Adipose tissue (tissue), 3 donors: ENCODE results near the gene HELZ2. TPM values are rescaled to one million over a fixed set of nuclear protein-coding genes. Genes with fewer than 3 reads are reported as not detected.
"Not testable (repeated sequence)": the region's sequence is repeated elsewhere in the genome, so short reads cannot be mapped to it uniquely, and the experiment has no call there.

Experiments used
- H3K27ac ChIP-seq: one replicate; pipeline ENCODE4 v1.5.1; 2013; ENCODE audit warnings: low read depth, low read length
- WGBS, 3 donors: extraction: QIAGEN DNeasy Blood & Tissue Kit; methylation state at CpG; one replicate each; pipeline ENCODE4 v1.1.7; 2013; 5-methylcytosine and 5-hydroxymethylcytosine counted together
- polyA plus RNA-seq, 3 donors: library from polyadenylated mRNA; stranded (reverse); fragments of 200-250 nt; gene quantifications; one replicate each; pipeline ENCODE4 v1.2.3, GENCODE V29; 2013
- donor health status: healthy with polysubstance abuse.
- donor health status: Bipolar disorder and iron deficiency.
- donor health status: healthy.

Gene HELZ2
- polyA plus RNA-seq, 3 donors, result 11.3 to 22.0 (median 13.3) TPM

DNA sequence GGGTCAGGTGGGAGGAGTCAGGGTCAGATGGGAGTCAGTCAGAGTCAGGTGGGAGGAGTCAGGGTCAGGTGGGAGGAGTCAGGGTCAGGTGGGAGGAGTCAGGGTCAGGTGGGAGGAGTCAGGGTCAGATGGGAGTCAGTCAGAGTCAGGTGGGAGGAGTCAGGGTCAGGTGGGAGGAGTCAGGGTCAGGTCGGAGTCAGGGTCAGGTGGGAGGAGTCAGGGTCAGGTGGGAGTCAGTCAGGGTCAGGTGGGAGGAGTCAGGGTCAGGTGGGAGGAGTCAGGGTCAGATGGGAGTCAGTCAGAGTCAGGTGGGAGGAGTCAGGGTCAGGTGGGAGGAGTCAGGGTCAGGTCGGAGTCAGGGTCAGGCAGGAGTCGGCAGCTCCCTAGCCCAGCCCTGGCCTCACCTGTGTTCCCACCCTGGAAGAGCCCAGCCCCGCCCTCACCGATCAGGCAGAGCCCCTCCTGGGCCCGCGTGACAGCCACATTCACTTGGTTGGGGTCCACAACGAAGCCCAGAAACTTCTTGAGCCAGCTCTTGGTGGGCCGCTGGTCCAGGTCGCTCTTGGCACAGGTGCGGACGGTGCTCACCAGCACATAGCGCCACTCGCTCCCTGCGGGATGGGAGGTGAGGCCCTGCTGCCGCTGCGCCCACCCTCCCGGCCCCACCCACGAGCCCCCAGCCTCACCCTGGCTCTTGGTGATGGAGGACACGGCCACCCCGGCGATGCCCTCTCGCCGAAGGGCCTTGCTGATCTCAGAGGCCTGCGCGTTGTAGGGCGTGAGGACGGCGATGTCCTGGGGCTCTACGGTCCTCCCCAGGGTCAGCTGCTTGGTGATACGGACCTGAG lies 14.3 kb downstream of the HELZ2 start:
- H3K27ac ChIP-seq, result not testable (repeated sequence)
- 94 to 96% (median 95%) methylated on average over 20 to 30 of the region's 31 CpGs for WGBS, 3 donors

DNA sequence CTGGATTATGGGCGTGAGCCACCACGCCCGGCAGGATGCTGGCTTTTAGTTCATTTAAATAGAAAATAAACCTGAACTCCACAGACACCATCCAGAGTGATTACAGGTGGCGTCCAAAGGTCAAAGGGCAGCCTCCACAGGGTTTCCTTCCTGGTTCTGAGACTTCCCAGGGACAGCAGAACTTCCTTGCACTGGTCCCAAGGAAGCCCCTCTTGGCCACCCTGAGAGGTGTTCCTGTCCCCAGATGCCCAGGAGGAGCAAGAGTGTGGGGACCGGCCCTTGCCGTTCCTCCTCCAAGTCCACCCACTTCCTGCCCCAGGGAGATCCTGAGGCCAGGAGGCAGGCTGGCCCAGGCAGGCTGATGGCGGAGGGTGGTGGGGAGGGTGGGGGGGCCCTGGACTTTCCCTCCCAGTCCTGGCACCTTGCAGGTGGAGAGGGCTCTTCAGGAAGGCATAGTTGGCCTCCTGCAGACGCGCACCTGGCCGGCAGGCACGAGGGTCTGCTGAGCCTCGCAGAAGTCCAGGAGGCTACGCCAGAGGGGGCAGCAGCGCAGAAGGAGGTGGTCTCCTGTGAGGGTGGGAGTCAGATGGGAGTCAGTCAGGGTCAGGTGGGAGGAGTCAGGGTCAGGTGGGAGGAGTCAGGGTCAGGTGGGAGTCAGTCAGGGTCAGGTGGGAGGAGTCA lies 15.1 kb downstream of the HELZ2 start:
- WGBS, 3 donors, result 89 to 94% (median 94%) methylated on average over 14 of the region's 14 CpGs

DNA sequence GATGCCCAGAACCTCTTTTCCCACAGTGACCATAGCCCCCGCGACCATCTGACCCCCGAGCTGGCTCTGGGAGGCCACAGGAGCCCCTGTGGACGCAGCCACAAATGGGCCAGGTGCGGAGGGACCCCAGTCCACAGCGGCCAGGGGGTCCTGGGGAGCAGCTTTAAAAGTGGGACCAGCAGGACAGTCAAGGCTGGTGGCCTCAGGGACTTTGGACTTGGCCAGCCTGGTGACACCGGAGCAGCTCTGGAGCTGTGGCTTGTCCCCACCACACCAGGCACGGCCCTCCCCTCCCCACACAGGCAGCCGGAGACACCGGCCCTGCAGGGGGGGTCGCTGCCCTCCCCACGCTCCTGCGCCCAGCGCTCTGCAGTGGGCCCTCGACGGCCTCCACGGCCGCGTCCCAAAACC lies 16.6 kb downstream of the HELZ2 start:
- 88 to 92% (median 91%) methylated on average over 18 to 19 of the region's 19 CpGs for WGBS, 3 donors
- H3K27ac ChIP-seq, result no peak overlapping the region

More for the DNA sequence above, 15.1 kb downstream of the HELZ2 start:
- H3K27ac ChIP-seq, result no peak overlapping the region

DNA sequence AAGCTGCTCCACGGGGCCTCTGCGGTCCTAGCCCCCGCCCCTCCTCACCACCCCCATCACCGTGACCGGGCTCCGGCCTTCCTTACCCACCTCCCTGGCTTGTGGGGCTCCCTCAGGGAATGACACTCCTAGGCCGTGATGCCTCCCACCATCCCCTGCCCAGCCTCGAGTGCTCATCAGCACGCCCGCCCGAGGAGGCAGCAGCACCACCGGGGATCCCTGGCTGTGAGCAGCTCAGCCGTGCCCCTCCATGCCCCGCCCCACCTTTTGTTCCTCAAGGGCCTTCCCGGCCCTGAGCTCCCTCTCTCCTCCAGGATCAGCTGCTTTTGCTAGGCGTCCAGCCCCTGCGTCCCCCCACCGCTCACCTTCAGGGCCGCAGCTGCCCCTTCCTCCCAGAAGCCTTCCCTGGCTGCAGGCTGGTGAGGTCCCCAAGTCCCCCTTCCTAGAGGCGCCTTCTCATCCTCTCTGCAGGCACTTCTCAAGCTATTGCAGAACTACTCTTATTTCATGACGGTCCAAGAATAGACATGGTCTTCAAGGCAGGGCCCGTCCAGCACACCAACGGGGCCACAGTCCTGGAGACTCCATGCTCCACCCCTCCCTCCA lies 17.1 kb downstream of the HELZ2 start:
- H3K27ac ChIP-seq, result no peak overlapping the region

DNA sequence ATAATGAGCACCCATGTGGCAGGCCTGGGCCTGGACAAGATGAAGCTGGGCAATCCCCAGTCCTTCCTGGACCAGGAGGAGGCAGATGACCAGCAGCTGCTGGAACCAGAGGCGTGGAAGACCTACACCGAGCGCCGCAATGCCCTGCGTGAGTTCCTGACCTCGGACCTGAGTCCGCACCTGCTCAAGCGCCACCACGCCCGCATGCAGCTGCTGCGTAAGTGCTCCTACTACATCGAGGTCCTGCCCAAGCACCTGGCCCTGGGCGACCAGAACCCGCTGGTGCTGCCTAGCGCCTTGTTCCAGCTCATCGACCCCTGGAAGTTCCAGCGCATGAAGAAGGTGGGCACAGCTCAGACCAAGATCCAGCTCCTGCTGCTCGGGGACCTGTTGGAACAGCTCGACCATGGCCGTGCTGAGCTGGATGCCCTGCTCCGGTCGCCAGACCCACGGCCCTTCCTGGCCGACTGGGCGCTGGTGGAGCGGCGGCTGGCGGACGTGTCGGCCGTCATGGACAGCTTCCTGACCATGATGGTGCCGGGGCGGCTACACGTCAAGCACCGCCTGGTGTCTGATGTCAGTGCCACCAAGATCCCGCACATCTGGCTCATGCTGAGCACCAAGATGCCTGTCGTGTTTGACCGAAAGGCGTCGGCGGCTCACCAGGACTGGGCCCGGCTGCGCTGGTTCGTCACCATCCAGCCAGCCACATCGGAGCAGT lies 18.2 kb downstream of the HELZ2 start:
- 94 to 96% (median 95%) methylated on average over 45 of the region's 45 CpGs for WGBS, 3 donors
- H3K27ac ChIP-seq, result no peak overlapping the region

More for the DNA sequence above, 17.1 kb downstream of the HELZ2 start:
- 70 to 86% (median 78%) methylated on average over 17 to 23 of the region's 23 CpGs for WGBS, 3 donors

DNA sequence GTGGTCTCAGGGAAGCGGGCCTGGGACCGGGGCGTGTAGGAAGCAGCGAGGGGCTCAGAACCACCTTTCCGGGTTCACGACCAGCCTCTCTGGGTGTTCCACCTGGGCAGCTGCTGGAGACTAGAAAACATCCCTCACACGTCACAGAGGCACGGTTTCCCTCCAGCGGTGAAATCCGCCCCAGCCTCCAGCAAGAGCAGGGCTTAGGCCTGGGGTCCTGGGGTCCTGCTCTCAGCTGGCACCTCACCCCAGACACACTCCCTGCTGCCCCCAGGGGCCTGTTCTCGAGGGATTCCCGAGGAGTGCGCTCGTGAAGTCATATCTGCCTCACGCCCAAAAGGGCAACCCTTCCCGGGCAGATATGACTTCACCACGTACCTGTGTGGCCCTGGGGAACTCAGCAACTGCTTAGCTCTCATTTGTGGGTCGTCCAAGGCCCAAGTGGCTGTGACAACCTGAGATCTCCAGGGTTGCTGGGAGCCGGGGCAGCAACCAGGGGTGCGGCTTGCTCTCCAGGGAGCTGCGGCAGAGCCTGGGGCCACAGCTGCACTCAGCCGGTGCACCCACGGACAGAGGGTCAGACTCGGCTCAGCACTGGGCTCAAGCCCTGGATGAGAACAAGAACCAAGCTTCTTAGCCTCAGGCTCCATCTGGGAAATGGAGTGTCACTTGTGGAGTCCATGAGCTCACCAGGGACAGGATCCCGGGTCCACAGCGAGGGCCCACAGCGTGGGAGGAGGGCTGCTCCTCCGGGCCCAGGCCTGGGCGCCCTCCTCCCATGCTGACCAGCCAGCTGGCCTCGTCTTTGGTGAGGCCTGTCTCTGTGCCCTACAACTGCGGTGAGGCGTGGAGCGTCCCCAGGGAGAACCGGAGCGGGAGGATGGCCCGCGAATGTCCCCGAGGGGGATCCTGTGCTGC lies 19.4 kb downstream of the HELZ2 start:
- no peak overlapping the region for H3K27ac ChIP-seq
- WGBS, 3 donors, result 73 to 77% (median 74%) methylated on average over 36 to 38 of the region's 38 CpGs

DNA sequence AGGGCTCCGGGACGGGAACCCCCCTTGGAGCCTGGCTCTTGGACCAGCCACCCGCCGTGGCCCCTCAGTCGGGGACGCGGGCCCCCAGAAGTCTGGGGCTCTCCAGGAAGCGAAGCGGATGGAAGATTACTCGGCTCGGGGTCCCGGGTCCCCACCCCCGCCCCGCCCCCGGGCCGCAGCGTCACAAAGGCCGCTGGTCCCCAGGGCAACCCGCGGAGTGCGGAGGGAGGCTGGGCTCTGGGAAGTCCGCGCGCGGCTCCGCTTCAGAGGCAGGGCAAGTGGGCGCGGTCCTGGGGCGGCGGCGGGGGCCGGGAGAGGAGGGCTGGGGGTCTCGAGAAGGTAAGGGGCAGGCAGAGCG lies 20.1 kb downstream of the HELZ2 start, which contains the start of gene FNDC11:
FNDC11 (plus strand) TSS at position 227 of the 358 bp plus-strand sequence. CDS start 1,505 bp downstream, outside the sequence.
- 0 to 4% (median 2%) methylated on average over 24 to 34 of the region's 34 CpGs for WGBS, 3 donors
- H3K27ac ChIP-seq, result no peak within 1 kb of the TSS

DNA sequence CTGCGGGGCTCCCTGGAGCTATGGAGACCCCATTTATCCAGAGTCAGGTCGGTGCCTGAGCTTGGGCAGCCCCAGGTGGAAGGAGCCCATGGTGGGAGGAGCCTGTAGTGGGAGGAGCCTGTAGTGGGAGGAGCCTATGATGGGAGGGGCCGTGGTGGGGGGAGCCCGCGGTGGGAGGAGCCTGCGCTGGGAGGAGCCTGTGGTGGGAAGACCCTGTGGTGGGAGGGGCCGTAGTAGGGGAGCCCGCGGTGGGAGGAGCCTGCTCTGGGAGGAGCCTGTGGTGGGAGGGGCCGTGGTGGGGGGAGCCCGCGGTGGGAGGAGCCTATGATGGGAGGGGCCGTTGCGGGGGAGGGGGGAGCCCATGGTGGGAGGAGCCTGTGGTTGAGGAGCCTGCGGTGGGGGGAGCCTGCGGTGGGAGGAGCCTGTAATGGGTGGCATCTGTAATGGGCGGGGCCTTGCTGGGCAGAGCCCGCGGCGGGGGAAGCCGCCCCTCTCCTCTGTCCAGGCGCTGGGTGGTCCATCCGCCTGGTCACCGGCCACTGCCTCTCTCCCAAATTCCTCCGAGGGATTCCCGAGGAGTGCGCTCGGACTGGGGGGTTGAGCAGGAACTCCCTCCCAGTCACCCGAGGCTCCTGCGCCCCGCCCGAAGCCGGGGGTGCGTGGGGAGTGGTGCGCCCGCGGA lies 20.6 kb downstream of the HELZ2 start:
- H3K27ac ChIP-seq, result no peak overlapping the region
- WGBS, 3 donors, result 2 to 3% (median 3%) methylated on average over 25 to 36 of the region's 37 CpGs

DNA sequence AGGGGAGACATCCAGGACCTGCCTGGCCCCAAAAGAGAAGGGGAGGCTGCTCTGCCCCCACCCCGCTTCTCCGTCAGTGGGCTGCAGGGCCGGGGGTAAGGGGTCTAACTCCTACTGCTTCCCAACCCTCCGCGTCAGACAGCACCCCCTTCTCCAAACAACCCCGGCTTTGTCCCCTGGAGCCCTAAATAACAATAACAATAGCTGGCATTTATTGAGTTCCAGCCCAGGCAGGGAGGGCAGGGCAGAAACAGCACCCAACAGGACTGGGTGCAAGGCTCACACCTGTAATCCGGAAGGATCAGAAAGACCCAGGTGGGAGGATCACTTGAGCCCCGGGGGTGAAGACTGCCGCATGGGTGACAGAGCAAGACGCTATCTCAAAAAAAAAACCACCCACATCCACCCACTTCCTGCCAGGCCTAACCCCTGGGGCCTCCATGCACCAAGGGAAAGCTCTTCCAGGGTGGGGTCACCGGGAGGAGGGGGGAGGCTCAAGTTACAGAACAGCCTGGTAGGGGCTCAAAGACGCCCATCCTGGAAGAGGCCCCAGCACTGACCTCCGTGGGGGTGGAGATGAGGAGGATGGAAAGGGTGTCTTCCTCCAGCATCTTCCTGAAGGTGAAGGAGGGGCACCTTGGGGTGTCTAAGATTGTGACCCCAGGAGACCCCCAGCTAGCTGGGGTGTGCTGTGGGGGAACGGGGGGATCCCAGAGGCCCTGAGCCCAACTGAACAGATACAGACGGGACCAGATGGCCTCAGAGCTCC lies 21.4 kb downstream of the HELZ2 start:
- WGBS, 3 donors, result 33 to 51% (median 34%) methylated on average over 15 of the region's 15 CpGs
- no peak overlapping the region for H3K27ac ChIP-seq

DNA sequence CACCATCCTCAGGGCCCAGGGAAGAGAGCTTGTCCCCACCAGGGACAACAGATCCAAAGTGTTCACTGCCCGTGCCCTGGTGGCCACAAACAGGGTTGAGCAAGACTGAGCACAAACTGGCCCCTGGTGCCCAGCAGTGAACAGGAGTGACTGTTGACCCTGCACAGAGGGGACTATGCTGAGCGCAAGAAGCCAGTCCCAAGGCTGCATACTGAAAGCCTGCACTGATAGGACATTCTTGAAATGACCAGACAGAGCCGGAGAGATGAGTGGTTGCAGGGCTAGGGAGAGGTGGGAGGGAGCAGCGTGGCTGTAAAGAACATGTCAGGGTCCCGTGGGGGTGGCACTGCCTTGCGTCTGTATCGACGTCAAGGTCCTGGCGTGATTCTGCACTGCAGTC lies 23.0 kb downstream of the HELZ2 start:
- no peak overlapping the region for H3K27ac ChIP-seq
- 50 to 52% (median 51%) methylated on average over 9 of the region's 9 CpGs for WGBS, 3 donors

DNA sequence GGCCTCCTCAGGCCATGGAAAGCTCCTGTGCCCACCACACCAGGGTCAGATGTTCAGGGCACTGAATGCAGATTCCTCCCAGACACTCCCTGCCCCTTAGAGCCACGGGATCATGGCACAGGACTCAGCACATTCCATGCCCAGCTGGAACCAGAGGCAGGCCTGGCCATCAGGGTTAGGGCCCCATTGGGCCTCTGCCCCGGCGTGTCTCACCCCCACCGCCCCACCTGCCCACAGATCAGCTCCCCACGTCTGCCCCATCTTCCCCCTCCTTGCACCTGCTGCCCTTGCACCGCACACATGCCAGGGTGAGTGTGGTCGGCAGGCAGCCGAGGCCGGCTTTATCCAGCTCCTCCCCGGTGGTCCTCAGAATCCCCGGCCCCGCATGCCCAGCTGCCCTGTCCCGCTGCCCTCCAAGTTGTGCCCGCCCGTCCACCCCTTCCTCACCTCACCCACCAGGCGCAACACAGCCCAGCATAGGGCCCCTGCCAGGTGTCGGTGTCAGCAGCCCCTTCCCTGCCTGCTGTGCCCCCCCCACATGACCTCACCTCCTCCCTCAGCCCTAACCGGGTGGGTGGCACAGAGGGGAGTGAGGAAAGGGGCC lies 24.3 kb downstream of the HELZ2 start:
- WGBS, 3 donors, result 75 to 86% (median 83%) methylated on average over 18 of the region's 18 CpGs
- no peak overlapping the region for H3K27ac ChIP-seq

DNA sequence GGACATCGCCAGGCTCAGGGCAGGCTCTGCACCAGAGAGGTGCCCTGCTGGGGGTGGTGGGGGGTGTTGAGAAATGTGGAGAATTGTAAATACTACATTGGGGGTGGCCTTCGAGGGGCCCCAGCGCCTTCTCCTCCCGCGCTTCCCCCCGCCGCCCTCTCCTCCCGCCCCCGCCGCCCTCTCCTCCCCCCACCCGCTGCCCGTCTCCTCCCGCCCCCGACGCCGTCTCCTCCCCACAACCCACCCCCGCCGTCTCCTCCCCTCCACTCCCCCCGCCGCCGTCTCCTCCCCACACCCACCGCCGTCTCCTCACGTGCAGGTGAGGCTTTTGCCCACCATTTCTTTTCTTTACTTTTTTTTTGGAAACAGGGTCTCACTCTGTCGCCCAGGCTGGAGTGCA lies 25.0 kb downstream of the HELZ2 start:
- 28 to 29% (median 28%) methylated on average over 8 to 18 of the region's 25 CpGs for WGBS, 3 donors

DNA sequence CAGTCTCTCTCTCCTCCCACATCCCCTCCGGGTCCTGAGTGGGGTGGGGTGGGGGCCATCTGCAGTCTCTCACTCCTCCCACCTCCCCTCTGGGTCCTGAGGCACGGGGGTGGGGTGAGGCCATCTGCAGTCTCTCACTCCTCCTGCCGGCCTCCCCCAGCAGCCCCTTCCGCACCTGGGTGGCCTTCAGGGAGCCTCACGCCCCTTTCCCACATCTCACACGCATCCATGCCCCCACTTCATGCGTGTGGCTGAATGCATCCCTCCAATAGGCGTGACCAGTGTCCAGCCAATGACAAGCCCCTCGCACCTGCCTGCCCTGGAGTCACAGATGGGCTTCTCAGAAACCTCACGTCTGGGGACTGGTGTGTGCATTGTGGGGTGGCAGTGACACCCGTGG lies 25.5 kb downstream of the HELZ2 start:
- no peak overlapping the region for H3K27ac ChIP-seq
- 25 to 46% (median 39%) methylated on average over 11 of the region's 11 CpGs for WGBS, 3 donors

More for the DNA sequence above, 25.0 kb downstream of the HELZ2 start:
- H3K27ac ChIP-seq, result no peak overlapping the region

DNA sequence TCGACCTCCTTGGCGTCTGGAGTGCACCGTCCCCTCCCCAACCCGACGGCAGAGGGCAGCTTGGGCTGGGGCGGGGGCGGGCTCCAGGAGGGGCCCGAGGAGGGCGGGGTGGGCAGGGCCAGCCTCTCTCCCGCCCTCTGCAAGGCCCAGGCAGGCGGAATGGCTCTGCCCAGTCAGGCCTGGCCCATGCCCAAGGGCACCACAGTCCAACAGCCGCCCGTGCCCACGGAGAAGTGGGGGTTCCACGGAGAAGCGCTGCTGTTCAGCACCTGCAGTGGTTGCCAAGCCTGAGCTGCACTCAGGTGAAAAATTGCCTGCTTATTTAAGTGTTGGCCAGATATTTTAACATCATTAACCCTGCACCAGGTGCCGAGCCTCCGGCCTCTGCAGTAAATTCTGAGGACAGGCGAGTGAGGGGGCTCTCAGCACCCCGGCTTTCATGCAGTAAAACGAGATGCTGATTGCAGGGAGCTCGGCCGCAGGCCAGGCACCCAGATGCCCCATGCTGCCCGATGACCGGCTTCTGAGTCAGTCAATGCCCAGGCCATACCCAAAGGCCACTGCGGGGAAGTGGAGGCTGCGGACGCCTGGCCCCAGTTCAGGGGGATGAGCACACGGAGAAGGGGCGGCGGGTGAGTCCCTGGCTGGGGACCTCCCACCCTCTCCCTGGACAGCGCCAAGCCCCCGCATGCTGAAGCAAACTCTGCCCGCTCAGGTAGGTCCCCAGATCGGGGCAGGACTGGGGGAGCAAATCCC lies 26.1 kb downstream of the HELZ2 start, which contains the start of gene SRMS:
SRMS (minus strand) TSS at position 25 of the 756 bp plus-strand sequence. CDS start 286 bp downstream, outside the sequence.
- 48 to 56% (median 52%) methylated on average over 31 to 35 of the region's 35 CpGs for WGBS, 3 donors
- H3K27ac ChIP-seq, result no peak within 1 kb of the TSS
